K562 (cell line): ENCODE measurements around the gene VSIG10L.

Experiments
- BACH1 ChIP-seq: fragments of 200-800 bp; sonication (Bioruptor generic); IDR thresholded peaks from 2 replicates; pipeline ENCODE4 v1.6.1; 2016; ENCODE audit warnings: missing genetic modification characterization, missing compliant biosample characterization
- BCOR ChIP-seq: fragments of 450-650 bp; IDR thresholded peaks from 2 replicates; pipeline ENCODE4 v1.6.1; 2016
- CAMTA2 ChIP-seq: fragments of 250-450 bp; sonication (Bioruptor Pico); conservative IDR thresholded peaks from 2 replicates; pipeline ENCODE4 v1.5.1; 2022
- HEY1 ChIP-seq: fragments of 250-450 bp; sonication (Bioruptor Pico); IDR thresholded peaks from 2 replicates; pipeline ENCODE4 v1.5.0; 2020; ENCODE audit warnings: mild to moderate bottlenecking, moderate library complexity, borderline replicate concordance
- RAD21 ChIP-seq, 2 experiments: fragments of 250-450 bp in 1 of 2; fragments of 450-650 bp in 1 of 2; sonication (Bioruptor Pico) in 1 of 2; formaldehyde crosslinking in 1 of 2; IDR thresholded peaks in 1 of 2; conservative IDR thresholded peaks in 1 of 2; 2 replicates each; pipeline versions ENCODE4 v1.4.0 to v1.8.0; 2020 to 2022; ENCODE audit warnings: mild to moderate bottlenecking in 2 of 2, moderate library complexity in 1 of 2
- TEAD4 ChIP-seq, 2 experiments: sonication (generic) in 1 of 2; formaldehyde crosslinking in 1 of 2; IDR thresholded peaks; 2 replicates each; pipeline versions ENCODE4 v1.6.1 to v1.8.0; 2012 to 2022; ENCODE audit warnings: borderline replicate concordance in 1 of 2, inconsistent platforms in 1 of 2, low read length in 1 of 2, mild to moderate bottlenecking in 1 of 2, missing genetic modification reagents in 1 of 2
- ZZZ3 ChIP-seq: fragments of 450-650 bp; IDR thresholded peaks from 2 replicates; pipeline ENCODE4 v1.6.1; 2016; ENCODE audit warnings: antibody characterized with exemption, mild to moderate bottlenecking, moderate library complexity
- TF ChIP-seq, protein P1 (sequence below), 3 experiments: IDR thresholded peaks in 2 of 3; conservative IDR thresholded peaks in 1 of 3; 2 replicates each; pipeline ENCODE4 v1.5.1; 2011 to 2012; ENCODE audit warnings: low read length in 3 of 3, mild to moderate bottlenecking in 3 of 3, control low read depth in 2 of 3, improper control_type of control experiment in 1 of 3, inconsistent platforms in 1 of 3, low read depth in 1 of 3, mixed read lengths in 1 of 3, moderate library complexity in 1 of 3; ENCODE audit not compliant: insufficient read depth in 2 of 3
- TF ChIP-seq, protein P2 (sequence below): fragments of 200-600 bp; sonication (generic); IDR thresholded peaks from one replicate; pipeline ENCODE4 v1.6.1; 2012; ENCODE audit warnings: mild to moderate bottlenecking, low read depth, low read length, inconsistent platforms

DNA sequence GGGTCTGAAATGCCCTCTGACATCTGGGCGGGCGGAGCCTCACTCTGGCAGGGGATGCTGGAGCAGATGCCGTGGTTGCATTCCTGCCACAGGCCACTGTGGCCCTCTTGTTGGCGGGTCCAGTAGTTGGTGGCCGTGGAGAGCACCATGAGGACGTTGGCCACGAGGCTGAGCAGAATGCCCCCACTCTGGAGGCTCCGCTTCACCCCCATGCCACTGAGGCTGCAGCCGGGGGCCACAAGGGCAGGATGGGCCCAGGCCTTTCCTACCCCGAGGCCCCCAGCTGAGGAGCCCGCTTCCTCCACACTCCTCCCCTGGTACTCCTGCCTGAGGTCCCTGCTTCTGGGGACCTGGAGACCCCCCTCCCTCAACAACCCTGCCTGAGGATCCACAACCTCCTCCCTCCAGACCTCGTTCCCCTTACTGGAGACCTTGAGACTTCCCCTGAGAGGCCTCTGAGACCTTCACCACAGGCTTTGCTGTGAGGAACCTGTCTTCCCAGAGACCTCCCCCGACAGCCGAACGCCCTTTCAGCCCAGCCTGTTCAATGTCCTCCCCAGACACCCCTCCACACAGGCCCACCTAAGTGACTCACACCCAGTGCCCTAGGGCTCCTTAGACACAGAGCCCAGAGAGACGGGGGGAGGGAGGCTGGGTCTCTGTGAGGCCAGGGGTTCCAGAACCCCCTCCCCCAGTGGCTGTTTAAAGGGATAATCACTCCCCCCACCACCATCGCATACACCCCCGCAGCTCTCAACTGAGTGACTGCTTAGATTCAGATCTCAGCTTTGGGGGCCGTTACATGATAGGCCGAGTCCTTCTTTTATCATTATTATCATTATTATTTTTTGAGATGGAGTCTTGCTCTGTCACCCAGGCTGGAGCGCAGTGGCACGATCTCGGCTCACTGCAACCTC lies 26.7 kb upstream of the VSIG10L start, which contains the start of gene CLDND2:
- TF ChIP-seq BCOR (no peak), BACH1 (tag) (no peak), CAMTA2 (CRISPR knock-in tag) (no peak), RAD21 (CRISPR knock-in tag; conservative IDR thresholded peaks at IDR 0.05 in 1 of 2, IDR thresholded peaks at IDR 0.05 in 1 of 2) (no peak), TEAD4 (IDR thresholded peaks at IDR 0.05; ENCODE audit: low read length) (no peak), TEAD4 (CRISPR knock-in tag; IDR thresholded peaks at IDR 0.05; ENCODE audit: borderline replicate concordance) (0 out of 2 replicates have a peak, but pooled peaks have one; percentile 59), ZZZ3 (no peak), HEY1 (CRISPR knock-in tag) (no peak)
- TF ChIP-seq, protein P1, sequence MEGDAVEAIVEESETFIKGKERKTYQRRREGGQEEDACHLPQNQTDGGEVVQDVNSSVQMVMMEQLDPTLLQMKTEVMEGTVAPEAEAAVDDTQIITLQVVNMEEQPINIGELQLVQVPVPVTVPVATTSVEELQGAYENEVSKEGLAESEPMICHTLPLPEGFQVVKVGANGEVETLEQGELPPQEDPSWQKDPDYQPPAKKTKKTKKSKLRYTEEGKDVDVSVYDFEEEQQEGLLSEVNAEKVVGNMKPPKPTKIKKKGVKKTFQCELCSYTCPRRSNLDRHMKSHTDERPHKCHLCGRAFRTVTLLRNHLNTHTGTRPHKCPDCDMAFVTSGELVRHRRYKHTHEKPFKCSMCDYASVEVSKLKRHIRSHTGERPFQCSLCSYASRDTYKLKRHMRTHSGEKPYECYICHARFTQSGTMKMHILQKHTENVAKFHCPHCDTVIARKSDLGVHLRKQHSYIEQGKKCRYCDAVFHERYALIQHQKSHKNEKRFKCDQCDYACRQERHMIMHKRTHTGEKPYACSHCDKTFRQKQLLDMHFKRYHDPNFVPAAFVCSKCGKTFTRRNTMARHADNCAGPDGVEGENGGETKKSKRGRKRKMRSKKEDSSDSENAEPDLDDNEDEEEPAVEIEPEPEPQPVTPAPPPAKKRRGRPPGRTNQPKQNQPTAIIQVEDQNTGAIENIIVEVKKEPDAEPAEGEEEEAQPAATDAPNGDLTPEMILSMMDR (IDR thresholded peaks at IDR 0.05 in 2 of 3, conservative IDR thresholded peaks at IDR 0.05 in 1 of 3; ENCODE audit: insufficient read depth in 2 of 3, low read depth in 1 of 3, low read length in 3 of 3), result no peak
- TF ChIP-seq, protein P2, sequence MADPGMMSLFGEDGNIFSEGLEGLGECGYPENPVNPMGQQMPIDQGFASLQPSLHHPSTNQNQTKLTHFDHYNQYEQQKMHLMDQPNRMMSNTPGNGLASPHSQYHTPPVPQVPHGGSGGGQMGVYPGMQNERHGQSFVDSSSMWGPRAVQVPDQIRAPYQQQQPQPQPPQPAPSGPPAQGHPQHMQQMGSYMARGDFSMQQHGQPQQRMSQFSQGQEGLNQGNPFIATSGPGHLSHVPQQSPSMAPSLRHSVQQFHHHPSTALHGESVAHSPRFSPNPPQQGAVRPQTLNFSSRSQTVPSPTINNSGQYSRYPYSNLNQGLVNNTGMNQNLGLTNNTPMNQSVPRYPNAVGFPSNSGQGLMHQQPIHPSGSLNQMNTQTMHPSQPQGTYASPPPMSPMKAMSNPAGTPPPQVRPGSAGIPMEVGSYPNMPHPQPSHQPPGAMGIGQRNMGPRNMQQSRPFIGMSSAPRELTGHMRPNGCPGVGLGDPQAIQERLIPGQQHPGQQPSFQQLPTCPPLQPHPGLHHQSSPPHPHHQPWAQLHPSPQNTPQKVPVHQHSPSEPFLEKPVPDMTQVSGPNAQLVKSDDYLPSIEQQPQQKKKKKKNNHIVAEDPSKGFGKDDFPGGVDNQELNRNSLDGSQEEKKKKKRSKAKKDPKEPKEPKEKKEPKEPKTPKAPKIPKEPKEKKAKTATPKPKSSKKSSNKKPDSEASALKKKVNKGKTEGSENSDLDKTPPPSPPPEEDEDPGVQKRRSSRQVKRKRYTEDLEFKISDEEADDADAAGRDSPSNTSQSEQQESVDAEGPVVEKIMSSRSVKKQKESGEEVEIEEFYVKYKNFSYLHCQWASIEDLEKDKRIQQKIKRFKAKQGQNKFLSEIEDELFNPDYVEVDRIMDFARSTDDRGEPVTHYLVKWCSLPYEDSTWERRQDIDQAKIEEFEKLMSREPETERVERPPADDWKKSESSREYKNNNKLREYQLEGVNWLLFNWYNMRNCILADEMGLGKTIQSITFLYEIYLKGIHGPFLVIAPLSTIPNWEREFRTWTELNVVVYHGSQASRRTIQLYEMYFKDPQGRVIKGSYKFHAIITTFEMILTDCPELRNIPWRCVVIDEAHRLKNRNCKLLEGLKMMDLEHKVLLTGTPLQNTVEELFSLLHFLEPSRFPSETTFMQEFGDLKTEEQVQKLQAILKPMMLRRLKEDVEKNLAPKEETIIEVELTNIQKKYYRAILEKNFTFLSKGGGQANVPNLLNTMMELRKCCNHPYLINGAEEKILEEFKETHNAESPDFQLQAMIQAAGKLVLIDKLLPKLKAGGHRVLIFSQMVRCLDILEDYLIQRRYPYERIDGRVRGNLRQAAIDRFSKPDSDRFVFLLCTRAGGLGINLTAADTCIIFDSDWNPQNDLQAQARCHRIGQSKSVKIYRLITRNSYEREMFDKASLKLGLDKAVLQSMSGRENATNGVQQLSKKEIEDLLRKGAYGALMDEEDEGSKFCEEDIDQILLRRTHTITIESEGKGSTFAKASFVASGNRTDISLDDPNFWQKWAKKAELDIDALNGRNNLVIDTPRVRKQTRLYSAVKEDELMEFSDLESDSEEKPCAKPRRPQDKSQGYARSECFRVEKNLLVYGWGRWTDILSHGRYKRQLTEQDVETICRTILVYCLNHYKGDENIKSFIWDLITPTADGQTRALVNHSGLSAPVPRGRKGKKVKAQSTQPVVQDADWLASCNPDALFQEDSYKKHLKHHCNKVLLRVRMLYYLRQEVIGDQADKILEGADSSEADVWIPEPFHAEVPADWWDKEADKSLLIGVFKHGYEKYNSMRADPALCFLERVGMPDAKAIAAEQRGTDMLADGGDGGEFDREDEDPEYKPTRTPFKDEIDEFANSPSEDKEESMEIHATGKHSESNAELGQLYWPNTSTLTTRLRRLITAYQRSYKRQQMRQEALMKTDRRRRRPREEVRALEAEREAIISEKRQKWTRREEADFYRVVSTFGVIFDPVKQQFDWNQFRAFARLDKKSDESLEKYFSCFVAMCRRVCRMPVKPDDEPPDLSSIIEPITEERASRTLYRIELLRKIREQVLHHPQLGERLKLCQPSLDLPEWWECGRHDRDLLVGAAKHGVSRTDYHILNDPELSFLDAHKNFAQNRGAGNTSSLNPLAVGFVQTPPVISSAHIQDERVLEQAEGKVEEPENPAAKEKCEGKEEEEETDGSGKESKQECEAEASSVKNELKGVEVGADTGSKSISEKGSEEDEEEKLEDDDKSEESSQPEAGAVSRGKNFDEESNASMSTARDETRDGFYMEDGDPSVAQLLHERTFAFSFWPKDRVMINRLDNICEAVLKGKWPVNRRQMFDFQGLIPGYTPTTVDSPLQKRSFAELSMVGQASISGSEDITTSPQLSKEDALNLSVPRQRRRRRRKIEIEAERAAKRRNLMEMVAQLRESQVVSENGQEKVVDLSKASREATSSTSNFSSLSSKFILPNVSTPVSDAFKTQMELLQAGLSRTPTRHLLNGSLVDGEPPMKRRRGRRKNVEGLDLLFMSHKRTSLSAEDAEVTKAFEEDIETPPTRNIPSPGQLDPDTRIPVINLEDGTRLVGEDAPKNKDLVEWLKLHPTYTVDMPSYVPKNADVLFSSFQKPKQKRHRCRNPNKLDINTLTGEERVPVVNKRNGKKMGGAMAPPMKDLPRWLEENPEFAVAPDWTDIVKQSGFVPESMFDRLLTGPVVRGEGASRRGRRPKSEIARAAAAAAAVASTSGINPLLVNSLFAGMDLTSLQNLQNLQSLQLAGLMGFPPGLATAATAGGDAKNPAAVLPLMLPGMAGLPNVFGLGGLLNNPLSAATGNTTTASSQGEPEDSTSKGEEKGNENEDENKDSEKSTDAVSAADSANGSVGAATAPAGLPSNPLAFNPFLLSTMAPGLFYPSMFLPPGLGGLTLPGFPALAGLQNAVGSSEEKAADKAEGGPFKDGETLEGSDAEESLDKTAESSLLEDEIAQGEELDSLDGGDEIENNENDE, result no peak
